ENCODE data around the gene IQGAP3.
"Not testable (repeated sequence)": the region's sequence is repeated elsewhere in the genome, so short reads cannot be mapped to it uniquely, and the experiment has no call there.

Gene IQGAP3

GRCh38 chr1:156592910-156593660 is 20.7 kb upstream of the IQGAP3 start:
- DNase-seq (ENCODE audit: low spot score) = no peak

DNA sequence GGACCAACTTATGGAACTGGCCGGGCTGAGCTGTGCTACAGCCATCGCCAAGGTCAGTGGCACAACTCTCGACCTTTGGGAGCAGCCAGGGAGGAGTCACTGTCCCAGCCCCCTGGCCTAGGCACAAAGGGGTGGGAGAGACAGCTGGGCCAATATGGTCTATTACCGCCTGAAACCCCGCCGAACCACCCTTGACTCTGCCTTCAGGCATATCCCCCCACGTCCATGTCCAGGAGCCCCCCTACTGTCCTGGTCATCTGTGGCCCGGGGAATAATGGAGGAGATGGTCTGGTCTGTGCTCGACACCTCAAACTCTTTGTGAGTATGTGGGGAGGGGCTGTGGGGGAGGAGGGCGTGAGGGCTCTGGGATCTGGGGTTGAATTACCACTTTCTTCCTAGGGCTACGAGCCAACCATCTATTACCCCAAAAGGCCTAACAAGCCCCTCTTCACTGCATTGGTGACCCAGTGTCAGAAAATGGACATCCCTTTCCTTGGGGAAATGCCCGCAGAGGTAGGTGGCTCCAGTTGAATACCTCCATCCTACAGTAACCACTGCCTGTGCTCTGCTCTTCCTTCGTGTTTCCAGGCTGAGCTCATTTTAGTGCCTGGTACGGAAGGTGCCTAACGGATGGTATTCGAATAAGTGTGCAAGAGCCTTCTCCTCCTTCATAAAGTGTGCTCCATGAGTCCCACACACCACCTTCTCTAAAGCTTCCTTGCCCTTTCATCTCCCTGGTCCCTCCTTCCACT is 20.0 kb upstream of the IQGAP3 start:
- DNase-seq (ENCODE audit: low spot score) = no peak

GRCh38 chr1:156591432-156592157 is 19.2 kb upstream of the IQGAP3 start, which contains the start of gene NAXE:
Gene NAXE, plus strand, starts transcription at chr1:156591776. Its CDS starts 29 bp downstream, at chr1:156591805.
- peak; percentile 90 for DNase-seq (ENCODE audit: low spot score)

DNA sequence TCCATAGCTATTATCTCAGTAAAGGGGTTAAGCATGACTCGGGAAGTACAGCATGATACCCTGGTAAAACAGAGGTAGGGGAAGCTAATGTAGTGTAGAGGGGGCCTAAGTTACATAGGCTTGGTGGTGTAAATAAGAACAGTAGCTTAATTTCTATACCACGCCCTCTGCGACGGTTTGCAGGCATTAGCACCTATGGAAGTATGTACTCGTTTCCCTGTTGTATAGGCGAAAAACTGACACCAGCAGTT is 18.7 kb upstream of the IQGAP3 start:
- DNase-seq (ENCODE audit: low spot score) = no peak

DNA sequence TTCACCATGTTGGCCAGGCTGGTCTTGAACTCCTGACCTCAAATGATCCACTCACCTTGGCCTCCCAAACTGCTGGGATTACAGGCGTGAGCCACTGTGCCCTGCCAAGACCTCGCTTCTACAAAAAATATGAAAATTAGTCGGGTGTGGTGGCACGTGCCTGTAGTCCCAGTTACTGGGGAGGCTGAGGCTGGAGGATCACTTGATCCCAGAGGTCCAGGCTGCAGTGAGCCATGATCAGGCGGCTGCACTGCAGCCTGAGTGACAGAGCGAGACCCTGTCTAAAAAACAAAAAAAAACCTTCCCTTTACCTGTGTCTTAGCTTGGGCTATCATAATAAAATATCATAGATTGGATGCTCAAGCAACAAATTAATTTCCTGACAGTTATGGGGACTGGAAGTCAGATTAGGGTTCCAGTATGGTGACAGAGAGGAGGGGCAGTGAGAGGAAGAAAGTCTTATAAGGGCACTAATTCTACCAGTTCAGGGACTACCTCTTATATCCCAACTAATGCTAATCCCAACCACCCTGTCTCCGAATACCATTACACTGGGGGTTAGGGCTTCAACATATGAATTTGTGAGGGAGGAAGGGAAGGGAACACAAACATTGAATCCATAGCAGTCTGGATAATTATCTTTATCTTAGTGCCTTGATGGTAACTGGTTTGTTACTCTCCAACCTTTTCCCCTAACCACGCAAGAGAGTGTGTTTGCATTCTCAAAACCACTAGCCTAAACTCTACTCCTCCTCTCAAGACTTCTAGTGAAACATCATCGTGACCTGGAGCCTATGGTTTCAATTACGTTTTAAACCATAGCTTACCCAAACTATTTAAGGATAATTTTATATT is 18.2 kb upstream of the IQGAP3 start:
- DNase-seq (ENCODE audit: low spot score) = no peak

- no peak for DNase-seq (ENCODE audit: low spot score)
Measured at GRCh38 chr1:156589546-156589945, 17.2 kb upstream of the IQGAP3 start.

- not testable (repeated sequence) for DNase-seq (ENCODE audit: low spot score)
Measured at GRCh38 chr1:156587927-156588326, 15.6 kb upstream of the IQGAP3 start.

DNA sequence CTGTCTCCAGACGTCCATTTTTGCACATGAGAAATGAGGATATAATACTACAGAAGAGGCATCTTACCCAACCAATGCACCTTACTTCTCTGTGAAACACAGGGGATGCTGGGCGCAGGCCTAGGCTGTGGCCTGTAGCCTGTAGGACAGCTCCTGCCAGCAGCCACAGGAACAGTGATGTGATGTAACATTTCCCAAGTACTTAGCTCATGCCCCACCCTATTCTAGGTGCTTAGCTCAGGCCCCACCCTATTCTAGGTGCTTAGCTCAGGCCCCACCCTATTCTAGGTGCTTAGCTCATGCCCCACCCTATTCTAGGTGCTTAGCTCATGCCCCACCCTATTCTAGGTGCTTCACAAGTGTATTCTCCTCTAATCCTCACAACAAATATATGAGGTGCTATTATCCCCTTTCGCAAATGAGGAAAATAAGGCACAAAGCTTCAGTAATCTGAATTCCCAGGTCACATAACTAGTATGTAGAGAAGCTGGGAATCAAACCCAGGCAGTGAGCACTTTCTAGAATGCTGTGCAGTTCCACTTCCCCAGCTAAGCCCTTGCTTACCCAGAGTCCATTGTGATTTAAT is 14.6 kb upstream of the IQGAP3 start:
- DNase-seq (ENCODE audit: low spot score) = no peak

DNA sequence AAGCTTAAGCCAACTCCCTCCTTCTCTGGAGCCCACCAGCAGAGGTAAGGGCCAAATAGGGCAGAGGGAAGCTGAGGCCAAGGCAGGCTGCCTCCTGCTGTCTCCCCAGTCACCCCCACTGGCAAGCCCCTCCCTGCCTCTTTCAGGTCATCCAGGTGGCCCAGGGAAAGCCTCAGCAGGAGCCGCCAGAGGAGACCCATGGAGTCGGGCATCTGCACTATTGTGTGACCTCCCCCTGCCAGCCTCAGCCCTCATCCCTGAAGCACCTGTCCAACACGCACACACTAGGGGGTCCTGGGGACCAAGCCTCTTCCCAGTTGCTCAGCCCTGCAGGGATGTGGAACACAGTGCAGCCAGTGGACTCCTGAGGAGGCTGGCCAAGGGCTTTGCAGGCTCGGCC is 14.0 kb upstream of the IQGAP3 start:
- no peak for DNase-seq (ENCODE audit: low spot score)

DNA sequence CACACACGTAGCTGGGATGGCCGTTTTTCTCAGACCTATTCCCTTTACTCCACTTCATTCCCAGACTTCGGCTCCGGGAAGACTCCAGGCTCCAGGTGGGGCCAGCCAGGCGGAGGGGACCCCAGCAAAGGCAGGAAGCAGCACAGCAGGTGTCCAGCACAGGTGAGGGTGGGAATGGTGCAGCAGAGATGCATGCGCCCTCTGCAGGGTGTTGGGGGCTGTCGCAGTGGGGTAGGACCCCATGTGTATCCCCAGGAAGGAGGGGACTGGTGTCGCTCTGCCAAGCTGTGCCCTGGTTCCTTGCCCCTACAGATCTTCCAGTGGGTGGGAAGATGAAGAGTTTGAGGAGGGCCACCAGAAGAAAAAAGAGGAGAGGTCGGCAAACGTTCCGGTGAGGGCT is 12.4 kb upstream of the IQGAP3 start:
- DNase-seq (ENCODE audit: low spot score) = no peak

DNA sequence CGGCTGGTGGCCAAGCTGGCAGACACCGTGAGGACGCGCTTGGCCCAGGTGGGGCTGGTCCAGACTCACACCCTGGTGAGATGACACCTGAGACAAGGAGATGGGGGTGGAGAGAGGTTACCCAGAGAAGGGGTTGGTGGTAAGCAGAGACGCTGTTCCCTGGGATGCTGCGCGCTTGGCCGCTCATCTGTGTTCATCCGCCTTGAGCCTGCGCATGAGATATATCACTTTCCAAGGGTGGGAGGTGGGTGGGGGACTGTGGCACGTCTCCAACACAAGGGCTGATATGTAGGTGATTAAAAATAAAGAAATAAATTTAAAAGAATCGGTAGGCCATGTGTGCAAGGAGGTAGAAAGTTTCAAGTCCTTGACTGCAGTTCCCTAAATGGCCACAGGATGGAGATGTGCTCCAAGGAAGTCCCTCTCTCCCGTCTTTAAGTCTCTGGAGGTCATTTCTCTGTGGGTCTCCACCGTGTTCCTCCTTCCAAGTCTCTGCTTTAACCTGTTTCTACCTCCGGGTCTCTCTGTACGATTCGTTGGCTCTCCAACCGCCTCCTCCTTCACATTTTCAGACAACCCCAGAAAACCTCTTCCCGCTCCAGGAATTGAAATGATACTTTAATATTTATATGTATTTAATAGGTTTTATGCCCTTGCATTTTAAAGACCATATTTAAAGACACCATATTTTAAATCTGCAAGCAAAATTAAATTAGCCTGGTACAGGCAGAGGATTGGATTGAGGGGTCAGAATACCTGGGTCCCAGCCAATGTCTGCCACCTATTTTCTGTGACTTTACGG is 11.7 kb upstream of the IQGAP3 start:
- DNase-seq (ENCODE audit: low spot score) = peak; percentile 73

- DNase-seq (ENCODE audit: low spot score) = no peak
Measured at GRCh38 chr1:156582388-156583017, 10.1 kb upstream of the IQGAP3 start.

DNA sequence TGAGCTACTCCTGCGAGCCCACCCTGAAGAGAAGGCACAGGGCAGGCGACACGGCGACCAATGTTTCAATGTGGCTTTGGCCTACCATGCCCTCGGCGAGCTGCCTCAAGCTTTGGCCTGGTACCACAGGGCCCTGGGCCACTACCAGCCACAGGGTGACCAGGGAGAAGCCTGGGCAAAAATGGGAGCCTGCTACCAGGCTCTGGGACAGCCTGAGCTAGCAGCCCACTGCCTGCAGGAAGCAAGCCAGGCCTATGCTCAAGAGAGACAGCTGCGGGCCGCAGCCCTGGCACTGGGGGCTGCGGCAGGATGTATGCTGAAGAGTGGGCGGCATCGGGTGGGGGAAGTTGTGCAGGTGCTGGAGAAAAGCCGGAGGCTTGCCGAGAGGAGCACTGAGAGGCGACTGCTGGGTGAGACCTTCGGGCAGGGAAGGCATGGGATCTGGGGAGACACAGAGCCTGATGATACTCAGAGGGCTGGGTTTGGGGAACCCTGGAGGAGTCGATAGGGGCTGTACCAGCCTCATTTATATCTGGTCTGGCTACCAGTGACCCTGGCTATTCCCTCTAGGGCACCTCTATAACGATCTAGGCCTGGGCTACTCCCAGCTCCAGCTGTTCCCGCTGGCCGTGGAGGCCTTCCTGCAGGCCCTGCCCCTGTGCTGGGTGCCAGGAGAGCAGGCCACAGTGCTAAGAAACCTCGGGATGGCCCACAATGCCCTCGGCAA is 9.5 kb upstream of the IQGAP3 start:
- DNase-seq (ENCODE audit: low spot score) = no peak

GRCh38 chr1:156579472-156579871 is 7.1 kb upstream of the IQGAP3 start, which contains the start of gene TTC24:
Gene TTC24, plus strand, starts transcription at chr1:156579723. Its CDS starts 1,642 bp downstream, at chr1:156581365.
- no peak for DNase-seq (ENCODE audit: low spot score)

- DNase-seq (ENCODE audit: low spot score) = no peak
Measured at GRCh38 chr1:156578055-156578454, 5.7 kb upstream of the IQGAP3 start.

- no peak for DNase-seq (ENCODE audit: low spot score)
Measured at GRCh38 chr1:156577550-156577949, 5.2 kb upstream of the IQGAP3 start.

- no peak for DNase-seq (ENCODE audit: low spot score)
Measured at GRCh38 chr1:156574039-156574633, 1.8 kb upstream of the IQGAP3 start.

- no peak for DNase-seq (ENCODE audit: low spot score)
Measured at GRCh38 chr1:156572663-156573018, 276 bp upstream of the IQGAP3 start.

DNA sequence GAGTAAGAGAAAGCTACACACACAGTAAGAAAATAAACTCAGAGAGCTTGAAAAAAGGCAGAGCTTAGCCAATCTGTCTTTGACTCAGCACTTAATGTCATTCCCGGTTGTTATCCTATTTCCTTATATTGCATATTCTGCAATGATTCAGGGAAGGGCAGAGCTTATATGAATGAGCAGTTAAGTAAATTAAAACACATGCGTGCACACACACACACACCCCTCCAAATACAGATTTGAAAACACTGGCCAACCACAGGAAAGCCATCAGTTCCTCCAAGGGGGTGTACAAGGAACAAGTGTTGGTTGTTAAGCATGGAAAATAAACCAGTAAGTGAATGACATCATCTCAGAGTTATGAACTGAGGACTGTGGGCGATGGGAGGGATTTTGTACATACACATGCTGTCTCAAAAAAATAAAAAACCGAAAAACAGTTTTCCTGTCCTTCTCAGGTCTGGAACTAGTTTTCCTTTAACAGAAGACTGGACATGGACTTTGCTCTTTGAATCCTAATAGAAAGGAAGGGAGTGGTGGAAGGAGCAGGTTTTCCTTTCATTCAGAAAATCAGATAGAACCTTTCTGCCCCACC is 1.0 kb downstream of the IQGAP3 start:
- peak; percentile 82 for DNase-seq (ENCODE audit: low spot score)
